Subcutaneous abdominal adipose tissue (tissue), 5 donors: ENCODE data around the gene CYP4F11.
"Not testable (repeated sequence)": the region's sequence is repeated elsewhere in the genome, so short reads cannot be mapped to it uniquely, and the experiment has no call there.

Experiments used
- H3K27ac ChIP-seq: one replicate; pipeline ENCODE4 v1.7.0; 2013; ENCODE audit warnings: low read depth, mild to moderate bottlenecking, inconsistent platforms, low read length, moderate library complexity
- H3K27me3 ChIP-seq, 5 donors: one replicate each; pipeline ENCODE4 v1.7.0; 2013; ENCODE audit warnings: low read length in 5 of 5, inconsistent platforms in 1 of 5; ENCODE audit not compliant: control insufficient read depth in 5 of 5, insufficient read depth in 4 of 5
- H3K36me3 ChIP-seq, 5 donors: one replicate each; pipeline ENCODE4 v1.7.0; 2013; ENCODE audit warnings: low read length in 5 of 5; ENCODE audit not compliant: control insufficient read depth in 5 of 5, insufficient read depth in 5 of 5
- H3K4me1 ChIP-seq, 5 donors: one replicate each; pipeline ENCODE4 v1.7.0; 2013; ENCODE audit warnings: low read length in 5 of 5, mild to moderate bottlenecking in 3 of 5, moderate library complexity in 1 of 5; ENCODE audit not compliant: control insufficient read depth in 5 of 5, insufficient read depth in 5 of 5
- H3K4me3 ChIP-seq, 5 donors: one replicate each; pipeline ENCODE4 v1.7.0; 2013; ENCODE audit warnings: low read length in 5 of 5, low read depth in 1 of 5
- H3K9ac ChIP-seq, 5 donors: one replicate each; pipeline ENCODE4 v1.7.0; 2013; ENCODE audit warnings: low read length in 5 of 5, mild to moderate bottlenecking in 4 of 5, moderate library complexity in 3 of 5
- H3K9me3 ChIP-seq, 5 donors: one replicate each; pipeline ENCODE4 v1.7.0; 2013; ENCODE audit warnings: low read length in 5 of 5; ENCODE audit not compliant: control insufficient read depth in 5 of 5
- donor health status: healthy.
- donor health status: healthy.
- donor health status: healthy.
- donor health status: healthy.
- donor health status: healthy.

Gene CYP4F11

GRCh38 chr19:15954820-15955219 lies 20.5 kb upstream of the CYP4F11 start:
- no peak overlapping the region for H3K9ac ChIP-seq
- no peak overlapping the region for H3K4me3 ChIP-seq
- H3K4me1 ChIP-seq: no peaks in the 10 kb centered on the region
- H3K27ac ChIP-seq: no peak overlapping the region
- peaks cover 0 to 2% (median 0%) of the 10 kb centered on the region in 5 donors for H3K9me3 ChIP-seq
- no peaks in the 10 kb centered on the region for H3K36me3 ChIP-seq
- peaks cover 0 to 24% (median 19%) of the 10 kb centered on the region in 5 donors for H3K27me3 ChIP-seq

GRCh38 chr19:15948223-15949058 lies 14.1 kb upstream of the CYP4F11 start, which contains the start of gene OR10H4:
OR10H4 (plus strand) TSS chr19:15949008; CDS start chr19:15949008, 0 bp downstream.
- Histone ChIP-seq H3K27me3 (peaks cover 0 to 3% (median 0%) of the 10 kb centered on the region in 5 donors), H3K4me3 (no peak within 1 kb of the TSS), H3K36me3 (no peaks in the 10 kb centered on the region), H3K9me3 (peaks cover 8 to 23% (median 14%) of the 10 kb centered on the region in 5 donors), H3K27ac (no peak within 1 kb of the TSS), H3K4me1 (no peaks in the 10 kb centered on the region), H3K9ac (no peak within 1 kb of the TSS)

GRCh38 chr19:15945301-15945700 lies 11.0 kb upstream of the CYP4F11 start:
- H3K27ac ChIP-seq: no peak overlapping the region
- no peaks in the 10 kb centered on the region for H3K36me3 ChIP-seq
- peaks cover 8 to 23% (median 14%) of the 10 kb centered on the region in 5 donors for H3K9me3 ChIP-seq

DNA sequence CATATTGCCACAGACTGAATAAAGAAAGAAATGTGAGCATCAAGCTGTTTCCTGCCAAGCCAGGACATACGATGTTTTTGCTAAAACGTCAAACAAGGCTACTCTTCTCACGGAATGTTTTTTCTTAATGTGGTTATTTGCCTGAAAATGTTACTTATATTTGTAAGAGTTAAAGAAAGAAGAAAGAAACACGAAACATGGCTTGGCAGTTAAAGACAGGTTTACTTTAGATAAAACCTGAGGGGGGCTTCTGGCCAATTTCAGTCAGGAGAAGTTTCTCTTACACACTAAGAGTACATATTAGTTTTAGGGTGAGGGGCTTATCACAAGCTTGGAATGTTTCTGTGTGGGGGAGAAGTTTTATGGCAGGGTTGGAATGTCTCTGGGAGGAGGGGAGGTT lies 10.1 kb upstream of the CYP4F11 start:
- no peak overlapping the region for H3K4me3 ChIP-seq
- H3K36me3 ChIP-seq: no peaks in the 10 kb centered on the region
- H3K27ac ChIP-seq: no peak overlapping the region
- H3K4me1 ChIP-seq: no peaks in the 10 kb centered on the region
- no peak overlapping the region for H3K9ac ChIP-seq
- peaks cover 0 to 8% (median 0%) of the 10 kb centered on the region in 5 donors for H3K27me3 ChIP-seq
- peaks cover 5 to 21% (median 12%) of the 10 kb centered on the region in 5 donors for H3K9me3 ChIP-seq

More at GRCh38 chr19:15945301-15945700, 11.0 kb upstream of the CYP4F11 start:
- H3K4me1 ChIP-seq: no peaks in the 10 kb centered on the region
- no peak overlapping the region for H3K9ac ChIP-seq
- H3K27me3 ChIP-seq: peaks cover 0 to 4% (median 0%) of the 10 kb centered on the region in 5 donors
- H3K4me3 ChIP-seq: no peak overlapping the region

DNA sequence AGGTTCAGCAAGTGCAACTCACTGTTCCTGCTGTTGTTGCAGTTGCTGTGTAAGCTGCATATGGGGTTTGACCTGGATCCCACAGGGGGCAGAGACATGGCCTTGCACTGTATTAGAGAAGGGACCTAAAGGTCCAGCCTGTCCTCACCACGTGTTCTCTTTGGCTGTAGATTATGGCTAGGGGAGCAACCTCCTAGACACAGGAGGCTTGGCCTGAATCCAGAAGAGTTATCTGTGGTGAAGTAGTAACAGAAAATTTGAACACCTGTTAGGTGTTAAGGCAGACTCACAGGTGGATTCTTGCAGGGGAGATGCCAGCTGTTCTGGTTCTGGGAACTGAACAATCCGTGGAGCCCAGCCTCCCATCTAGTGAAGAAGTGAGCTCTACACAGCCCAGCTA lies 3.4 kb upstream of the CYP4F11 start:
- H3K36me3 ChIP-seq: no peaks in the 10 kb centered on the region
- no peak overlapping the region for H3K4me3 ChIP-seq
- peaks cover 0 to 12% (median 7%) of the 10 kb centered on the region in 5 donors for H3K9me3 ChIP-seq
- H3K9ac ChIP-seq: no peak overlapping the region
- no peak overlapping the region for H3K27ac ChIP-seq
- peaks cover 0 to 11% (median 7%) of the 10 kb centered on the region in 5 donors for H3K4me1 ChIP-seq
- peaks cover 0 to 33% (median 20%) of the 10 kb centered on the region in 5 donors for H3K27me3 ChIP-seq

DNA sequence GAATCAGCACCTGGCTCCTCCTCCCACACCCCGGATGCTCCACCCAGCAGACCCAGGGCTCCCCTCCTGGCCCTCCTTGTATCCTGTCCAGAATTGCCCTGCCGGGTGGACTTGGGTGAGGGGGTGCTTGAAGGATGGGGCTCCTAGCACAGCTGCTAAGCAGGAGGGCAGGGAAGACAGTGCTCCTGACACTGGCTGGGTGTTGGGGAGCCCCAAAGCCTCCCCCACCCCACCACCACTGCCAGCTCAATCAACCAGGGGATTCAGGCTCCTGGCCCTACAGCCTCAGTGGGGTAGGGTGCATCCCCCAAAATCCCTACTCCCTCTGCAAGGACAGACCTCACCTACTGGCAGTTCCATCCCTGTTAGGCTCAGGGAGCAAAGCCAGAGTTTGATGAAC lies 2.6 kb upstream of the CYP4F11 start:
- peaks cover 0 to 12% (median 7%) of the 10 kb centered on the region in 5 donors for H3K9me3 ChIP-seq
- H3K4me1 ChIP-seq: peaks cover 0 to 11% (median 7%) of the 10 kb centered on the region in 5 donors
- H3K27ac ChIP-seq: no peak overlapping the region
- no peaks in the 10 kb centered on the region for H3K36me3 ChIP-seq
- H3K9ac ChIP-seq: no peak overlapping the region
- no peak overlapping the region for H3K4me3 ChIP-seq
- peaks cover 0 to 33% (median 20%) of the 10 kb centered on the region in 5 donors for H3K27me3 ChIP-seq

- Histone ChIP-seq H3K27me3 (peaks cover 2 to 35% (median 22%) of the 10 kb centered on the region in 5 donors), H3K4me3 (no peak overlapping the region), H3K9ac (no peak overlapping the region), H3K9me3 (peaks cover 0 to 12% (median 7%) of the 10 kb centered on the region in 5 donors), H3K27ac (no peak overlapping the region), H3K4me1 (peaks cover 0 to 11% (median 7%) of the 10 kb centered on the region in 5 donors), H3K36me3 (no peaks in the 10 kb centered on the region)
These were observed 1.8 kb upstream of the CYP4F11 start for GRCh38 chr19:15936173-15936572.

GRCh38 chr19:15935167-15935702 lies 906 bp upstream of the CYP4F11 start:
- no peak overlapping the region for H3K27ac ChIP-seq
- peaks cover 4 to 42% (median 25%) of the 10 kb centered on the region in 5 donors for H3K27me3 ChIP-seq
- peaks cover 0 to 11% (median 7%) of the 10 kb centered on the region in 5 donors for H3K4me1 ChIP-seq
- no peak overlapping the region for H3K4me3 ChIP-seq
- H3K9ac ChIP-seq: no peak overlapping the region
- H3K9me3 ChIP-seq: peaks cover 0 to 12% (median 9%) of the 10 kb centered on the region in 5 donors
- no peaks in the 10 kb centered on the region for H3K36me3 ChIP-seq

GRCh38 chr19:15933761-15934331 lies 483 bp downstream of the CYP4F11 start:
- H3K27ac ChIP-seq, H3K4me3 ChIP-seq, H3K9ac ChIP-seq, H3K36me3 ChIP-seq: not testable (repeated sequence)
- peaks cover 0 to 11% (median 7%) of the 10 kb centered on the region in 5 donors for H3K4me1 ChIP-seq
- H3K9me3 ChIP-seq: peaks cover 0 to 12% (median 9%) of the 10 kb centered on the region in 5 donors
- H3K27me3 ChIP-seq: peaks cover 4 to 50% (median 34%) of the 10 kb centered on the region in 5 donors
